GM12878 (cell line): ENCODE data around the gene SLC2A4RG. TPM values are rescaled to one million over a fixed set of nuclear protein-coding genes. Genes with fewer than 3 reads are reported as not detected.

Source experiments
- BCL11A ChIP-seq: IDR thresholded peaks from 2 replicates; pipeline ENCODE4 v1.6.1; 2011; ENCODE audit warnings: low read depth, low read length
- BHLHE40 ChIP-seq, 2 experiments: fragments of 450-650 bp in 1 of 2; IDR thresholded peaks; 2 replicates each; pipeline ENCODE4 v1.6.1; 2011 to 2017; ENCODE audit warnings: low read depth in 2 of 2, borderline replicate concordance in 1 of 2, improper control_type of control experiment in 1 of 2, low read length in 1 of 2, mild to moderate bottlenecking in 1 of 2
- CBFB ChIP-seq: IDR thresholded peaks from 2 replicates; pipeline ENCODE4 v1.6.1; 2016; ENCODE audit warnings: antibody characterized with exemption, low read depth
- CBX3 ChIP-seq: fragments of 200-600 bp; sonication (generic); IDR thresholded peaks from 2 replicates; pipeline ENCODE4 v1.6.1; 2016; ENCODE audit warnings: low read depth, borderline replicate concordance
- CREB1 ChIP-seq: IDR thresholded peaks from 2 replicates; pipeline ENCODE4 v1.6.1; 2012; ENCODE audit warnings: low read depth, mild to moderate bottlenecking, inconsistent platforms
- DPF2 ChIP-seq: fragments of 450-650 bp; IDR thresholded peaks from 2 replicates; pipeline ENCODE4 v1.6.1; 2017; ENCODE audit warnings: mild to moderate bottlenecking
- ETV6 ChIP-seq, 2 experiments: fragments of 450-650 bp in 1 of 2; IDR thresholded peaks in 1 of 2; conservative IDR thresholded peaks in 1 of 2; 2 replicates each; pipeline ENCODE4 v1.6.1; 2014; ENCODE audit warnings: antibody characterized with exemption in 1 of 2, borderline replicate concordance in 1 of 2, low read depth in 1 of 2, mild to moderate bottlenecking in 1 of 2, moderate library complexity in 1 of 2
- GABPA ChIP-seq: IDR thresholded peaks from 2 replicates; pipeline ENCODE4 v1.6.1; 2014; ENCODE audit warnings: antibody characterized with exemption, low read depth, mild to moderate bottlenecking, inconsistent platforms
- HSF1 ChIP-seq: fragments of 150-350 bp; IDR thresholded peaks from 2 replicates; pipeline ENCODE4 v1.6.1; 2014; ENCODE audit warnings: mild to moderate bottlenecking, low read depth, low read length
- IKZF1 ChIP-seq: fragments of 450-650 bp; conservative IDR thresholded peaks from 2 replicates; pipeline ENCODE4 v1.6.1; 2017; ENCODE audit warnings: antibody characterized with exemption, mild to moderate bottlenecking
- IKZF2 ChIP-seq, 2 experiments: fragments of 450-650 bp; IDR thresholded peaks; 2 replicates each; pipeline ENCODE4 v1.6.1; 2017; ENCODE audit warnings: mild to moderate bottlenecking in 2 of 2, moderate library complexity in 2 of 2
- IRF4 ChIP-seq: IDR thresholded peaks from 2 replicates; pipeline ENCODE4 v1.6.1; 2011; ENCODE audit warnings: low read depth, low read length
- POLR2A ChIP-seq: IDR thresholded peaks from 2 replicates; pipeline ENCODE4 v1.6.1; 2011; ENCODE audit warnings: low read depth, mild to moderate bottlenecking, low read length
- POLR2AphosphoS5 ChIP-seq: IDR thresholded peaks from 2 replicates; pipeline ENCODE4 v1.6.1; 2011; ENCODE audit warnings: mild to moderate bottlenecking, low read length, inconsistent platforms
- RELB ChIP-seq: fragments of 450-650 bp; IDR thresholded peaks from 2 replicates; pipeline ENCODE4 v1.6.1; 2017; ENCODE audit warnings: low read depth, mild to moderate bottlenecking, moderate library complexity
- SMAD1 ChIP-seq: fragments of 450-650 bp; IDR thresholded peaks from 2 replicates; pipeline ENCODE4 v1.6.1; 2018; ENCODE audit warnings: mild to moderate bottlenecking, low read depth; ENCODE audit not compliant: partially characterized antibody
- SREBF2 ChIP-seq: IDR thresholded peaks from 2 replicates; pipeline ENCODE4 v1.6.1; 2012; ENCODE audit warnings: mild to moderate bottlenecking, low read length
- TCF3 ChIP-seq: IDR thresholded peaks from 2 replicates; pipeline ENCODE4 v1.6.1; 2012; ENCODE audit warnings: low read depth, mild to moderate bottlenecking, low read length, borderline replicate concordance; ENCODE audit not compliant: insufficient read depth
- YBX1 ChIP-seq: fragments of 450-650 bp; IDR thresholded peaks from 2 replicates; pipeline ENCODE4 v1.6.1; 2016; ENCODE audit warnings: antibody characterized with exemption
- ZBED1 ChIP-seq: IDR thresholded peaks from 2 replicates; pipeline ENCODE4 v1.6.1; 2016; ENCODE audit warnings: borderline replicate concordance
- ZNF687 ChIP-seq: fragments of 450-650 bp; IDR thresholded peaks from 2 replicates; pipeline ENCODE4 v1.6.1; 2017; ENCODE audit warnings: mild to moderate bottlenecking, moderate library complexity
- polyA plus RNA-seq, 11 experiments: library from polyadenylated mRNA; depleted of rRNA in 4 of 11; unstranded in 6 of 11; stranded (reverse) in 5 of 11; fragments of >200 nt; fragmentation: Nextera tagmentation in 4 of 11; fragmentation: Illumina TruSeq in 1 of 11; extraction: Ambion mirVana in 4 of 11; extraction: Trizol in 1 of 11; gene quantifications; 1 replicate in 1 of 11; 2 replicates in 10 of 11; pipeline versions ENCODE4 v1.2.1 to v1.2.3, GENCODE V29; 2011 to 2016; ENCODE audit warnings: inconsistent platforms in 2 of 11, missing spikeins in 2 of 11, low read depth in 1 of 11
- total RNA-seq, 4 experiments: library from RNA; depleted of rRNA in 3 of 4; stranded (reverse); fragments of >200 nt in 3 of 4; fragmentation: Illumina TruSeq in 1 of 4; extraction: Trizol in 1 of 4; gene quantifications; 2 replicates each; pipeline versions ENCODE4 v1.2.1 to v1.2.3, GENCODE V29; 2013 to 2021
- TF ChIP-seq, protein P1 (sequence below): fragments of 450-650 bp; IDR thresholded peaks from 2 replicates; pipeline ENCODE4 v1.6.1; 2016; ENCODE audit warnings: mild to moderate bottlenecking

Gene SLC2A4RG
- total and polyA plus RNA-seq, 10 of the 15 experiments (the other 5 are each of a cell fraction or from before 2014, with no cell fraction given) = 0.34 to 65.9 (median 13.3) TPM

DNA sequence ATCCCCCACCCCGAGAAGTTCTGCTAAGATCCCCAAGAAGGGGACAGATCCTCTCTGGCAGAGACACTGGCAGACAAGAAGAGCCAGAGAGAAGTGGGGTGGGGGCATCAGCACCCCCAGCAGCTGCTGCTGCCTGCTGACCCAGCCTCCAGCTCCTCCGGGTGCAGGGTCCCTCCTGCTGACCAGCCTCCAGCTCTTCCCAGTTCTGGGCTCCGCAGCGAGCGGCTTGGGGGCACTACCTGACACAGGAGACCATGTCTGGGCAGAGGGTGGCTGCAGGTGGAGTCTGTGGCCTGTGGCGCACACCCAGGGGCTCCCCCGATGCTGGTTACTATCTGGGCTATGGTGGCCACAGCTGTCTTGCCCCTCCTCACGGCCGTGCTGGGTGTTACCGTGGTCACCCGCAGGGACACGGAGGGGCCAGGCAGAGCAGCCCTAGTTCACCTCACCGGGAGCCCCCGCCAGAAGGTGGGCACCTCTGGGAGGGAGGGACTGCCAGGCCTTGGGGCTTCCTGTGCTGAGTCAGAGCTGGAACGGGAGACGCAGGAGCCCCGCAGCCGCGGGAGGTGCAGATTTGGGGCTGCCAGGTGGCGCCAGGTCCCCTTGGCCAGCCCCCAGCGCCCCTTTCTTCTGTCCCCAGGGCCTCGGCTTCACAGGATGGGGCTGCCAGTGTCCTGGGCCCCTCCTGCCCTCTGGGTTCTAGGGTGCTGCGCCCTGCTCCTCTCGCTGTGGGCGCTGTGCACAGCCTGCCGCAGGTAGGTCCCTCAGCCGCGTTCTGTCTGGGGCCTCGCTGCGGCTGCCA is 2.5 kb upstream of the SLC2A4RG start (continued):
- TF ChIP-seq RELB (peak; percentile 43; the same call in 1 of the 2 replicates), POLR2A (peak; percentile 47; the same call in 1 of the 2 replicates), SMAD1 (no peak), TCF3 (peak; percentile 82; the same call in 1 of the 2 replicates), GABPA (no peak), HSF1 (no peak), IRF4 (peak; percentile 61; the same call in 1 of the 2 replicates), IKZF2 (IDR thresholded peaks at IDR 0.05) (peak in 1 of 2 experiments; percentile 39; a peak in 1 of 4 replicates), CBFB (peak; percentile 57), YBX1 (no peak), CREB1 (peak; percentile 21; the same call in 1 of the 2 replicates), ZBED1 (no peak), CBX3 (no peak), SREBF2 (no peak), ETV6 (conservative IDR thresholded peaks at IDR 0.05 in 1 of 2, IDR thresholded peaks at IDR 0.05 in 1 of 2; ENCODE audit: borderline replicate concordance in 1 of 2, low read depth in 1 of 2) (peak in 1 of 2 experiments; percentile 26; a peak in 1 of 4 replicates), ZNF687 (no peak), BCL11A (no peak), IKZF1 (peak; percentile 75), POLR2AphosphoS5 (peak; percentile 19; the same call in 1 of the 2 replicates), DPF2 (peak; percentile 53), BHLHE40 (IDR thresholded peaks at IDR 0.05; ENCODE audit: borderline replicate concordance in 1 of 2, low read depth in 2 of 2, low read length in 1 of 2) (0 out of 4 replicates have a peak, but pooled peaks have one; percentile 4 to 50)
- TF ChIP-seq, protein P1, sequence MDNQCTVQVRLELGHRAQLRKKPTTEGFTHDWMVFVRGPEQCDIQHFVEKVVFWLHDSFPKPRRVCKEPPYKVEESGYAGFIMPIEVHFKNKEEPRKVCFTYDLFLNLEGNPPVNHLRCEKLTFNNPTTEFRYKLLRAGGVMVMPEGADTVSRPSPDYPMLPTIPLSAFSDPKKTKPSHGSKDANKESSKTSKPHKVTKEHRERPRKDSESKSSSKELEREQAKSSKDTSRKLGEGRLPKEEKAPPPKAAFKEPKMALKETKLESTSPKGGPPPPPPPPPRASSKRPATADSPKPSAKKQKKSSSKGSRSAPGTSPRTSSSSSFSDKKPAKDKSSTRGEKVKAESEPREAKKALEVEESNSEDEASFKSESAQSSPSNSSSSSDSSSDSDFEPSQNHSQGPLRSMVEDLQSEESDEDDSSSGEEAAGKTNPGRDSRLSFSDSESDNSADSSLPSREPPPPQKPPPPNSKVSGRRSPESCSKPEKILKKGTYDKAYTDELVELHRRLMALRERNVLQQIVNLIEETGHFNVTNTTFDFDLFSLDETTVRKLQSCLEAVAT = 0 out of 2 replicates have a peak, but pooled peaks have one; percentile 13
